SIG-M5 treated with dmso at 0.1 percent for 504 hours (cell line): ENCODE results near the gene MAP2.

Source experiments
- DNase-seq: peaks from one replicate; lab custom pipeline; 2025; ENCODE audit not compliant: unreplicated experiment; lab: John Stamatoyannopoulos, UW

Gene MAP2

DNA sequence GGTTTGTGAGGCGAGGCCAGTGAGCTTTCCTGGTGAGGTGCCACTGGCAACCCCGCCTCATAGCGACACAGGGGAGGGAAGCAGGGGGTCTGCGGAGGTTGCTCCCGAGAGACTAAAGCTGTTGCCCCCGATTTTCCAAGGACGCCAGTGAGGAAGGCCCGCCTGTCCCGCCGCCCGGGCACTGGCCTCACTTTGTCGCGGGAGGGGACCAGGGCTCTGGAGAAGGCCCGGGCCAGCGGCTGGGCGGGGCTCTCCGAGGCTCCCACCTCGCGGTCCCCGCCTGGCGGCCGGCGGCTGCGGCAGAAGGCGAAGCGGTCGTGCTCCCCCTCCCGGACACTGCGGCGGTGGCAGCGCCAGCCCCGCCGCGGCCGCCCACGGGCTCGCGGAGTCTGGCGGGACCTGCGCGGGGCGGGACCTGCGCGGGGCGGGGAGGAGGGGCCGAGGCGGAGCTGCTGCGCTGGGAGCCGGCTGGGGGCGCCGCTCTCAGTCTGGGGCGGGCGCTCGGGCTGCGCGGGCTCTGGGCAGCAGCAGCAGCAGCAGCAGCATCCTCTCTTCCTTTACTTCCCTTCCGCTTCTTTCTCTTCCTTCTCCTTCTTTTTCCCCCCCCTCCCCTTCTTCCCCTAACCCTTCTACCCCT is at the start of gene MAP2:
Gene MAP2 (plus strand): TSS at position 486 of the 637 bp plus-strand sequence. CDS start 229,124 bp downstream, outside the sequence.
- peak; percentile 67 for DNase-seq

DNA sequence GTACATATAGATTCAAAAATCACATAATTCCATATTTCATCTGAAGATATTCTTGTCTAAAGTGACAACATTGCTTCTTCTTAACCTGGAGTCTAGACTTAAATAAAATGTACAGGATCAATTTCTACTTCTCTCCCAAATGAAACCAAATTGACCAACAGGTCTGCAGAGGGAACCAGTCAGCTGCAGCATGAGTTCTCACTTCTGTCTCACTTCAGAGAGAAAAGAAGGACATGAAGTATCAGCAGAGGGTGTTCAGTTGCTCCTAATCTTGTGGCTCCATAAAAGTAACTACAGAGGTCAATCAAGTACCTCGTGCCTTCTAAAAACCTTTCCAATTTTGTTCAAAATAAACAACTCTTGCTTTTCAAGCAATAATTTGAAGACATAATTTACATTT is 47.2 kb upstream of the MAP2 start:
- DNase-seq = no peak

- peak; percentile 65 for DNase-seq
Measured at GRCh38 chr2:209380293-209380692, 43.6 kb upstream of the MAP2 start.

DNA sequence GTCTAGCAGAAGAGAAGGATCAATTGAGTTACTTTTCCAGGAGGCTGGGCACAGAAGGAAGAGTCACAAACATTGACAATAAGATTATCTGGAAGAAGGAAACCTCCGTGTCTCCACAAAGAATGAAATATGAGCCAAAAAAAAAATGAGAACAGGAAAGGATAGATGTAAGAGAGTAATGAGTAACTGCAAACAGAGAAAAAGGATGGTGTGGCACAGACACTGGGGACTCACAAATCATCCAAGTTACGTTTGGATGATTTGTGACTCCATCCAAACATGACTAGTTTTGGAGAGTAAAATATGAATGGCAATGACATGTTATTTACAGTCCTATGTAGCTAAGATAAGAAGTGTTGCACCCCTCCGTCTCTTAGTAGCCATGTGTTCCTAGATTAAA is 42.8 kb upstream of the MAP2 start:
- DNase-seq = no peak

DNA sequence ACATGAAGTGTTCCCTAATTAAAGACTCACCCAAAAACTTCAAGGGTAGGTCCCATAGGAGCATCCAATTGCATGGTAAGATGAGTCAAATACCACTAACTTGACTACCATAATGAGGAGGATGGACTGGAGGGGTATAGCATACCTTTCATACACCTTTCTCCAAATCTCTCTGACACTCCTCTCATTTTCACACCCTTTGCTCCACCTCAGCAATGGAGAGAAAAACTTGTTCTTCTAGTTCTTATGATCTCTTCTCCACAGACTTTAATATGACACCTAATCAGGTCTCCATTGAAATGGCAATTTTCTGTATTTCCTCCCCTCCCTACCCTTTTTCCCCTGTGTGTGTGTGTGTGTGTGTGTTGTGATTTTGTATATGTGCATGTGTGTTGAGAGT is 41.1 kb upstream of the MAP2 start:
- peak; percentile 20 for DNase-seq

GRCh38 chr2:209383212-209383611 is 40.6 kb upstream of the MAP2 start:
- peak; percentile 69 for DNase-seq

- DNase-seq = no peak
Measured at GRCh38 chr2:209387389-209387788, 36.5 kb upstream of the MAP2 start.

GRCh38 chr2:209388446-209389037 is 35.3 kb upstream of the MAP2 start:
- DNase-seq = no peak

- DNase-seq = no peak
Measured at GRCh38 chr2:209389171-209389618, 34.7 kb upstream of the MAP2 start.

- no peak for DNase-seq
Measured at GRCh38 chr2:209390839-209391238, 33.0 kb upstream of the MAP2 start.

DNA sequence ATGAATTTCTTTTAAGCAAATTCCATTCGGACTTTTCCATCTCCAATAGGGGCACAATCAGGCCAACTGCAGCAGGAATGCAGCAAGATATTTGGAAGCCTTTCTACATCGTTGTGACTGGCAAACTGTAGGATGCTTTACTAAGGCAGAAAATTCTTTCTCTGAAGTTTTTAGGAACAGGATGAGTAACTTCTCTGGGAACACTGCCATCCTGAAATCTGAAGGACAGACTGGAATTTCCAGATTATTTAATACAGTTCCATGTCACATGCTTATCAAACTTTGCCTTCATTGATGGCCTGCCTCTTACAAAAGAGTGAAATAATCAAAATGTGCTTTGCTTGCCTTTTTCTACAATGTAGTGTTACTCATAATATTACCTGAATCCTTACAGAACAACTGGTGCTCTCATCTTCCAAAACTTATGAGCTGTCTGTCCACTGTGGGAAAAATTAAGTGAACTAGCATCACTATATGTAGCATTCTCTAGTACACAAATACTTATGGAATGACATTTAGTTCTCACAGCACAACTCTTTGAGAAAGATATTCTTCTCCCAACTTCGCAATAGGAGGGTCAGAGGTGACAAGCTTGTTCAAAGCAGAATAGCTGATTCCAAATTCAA is 32.0 kb upstream of the MAP2 start:
- no peak for DNase-seq

DNA sequence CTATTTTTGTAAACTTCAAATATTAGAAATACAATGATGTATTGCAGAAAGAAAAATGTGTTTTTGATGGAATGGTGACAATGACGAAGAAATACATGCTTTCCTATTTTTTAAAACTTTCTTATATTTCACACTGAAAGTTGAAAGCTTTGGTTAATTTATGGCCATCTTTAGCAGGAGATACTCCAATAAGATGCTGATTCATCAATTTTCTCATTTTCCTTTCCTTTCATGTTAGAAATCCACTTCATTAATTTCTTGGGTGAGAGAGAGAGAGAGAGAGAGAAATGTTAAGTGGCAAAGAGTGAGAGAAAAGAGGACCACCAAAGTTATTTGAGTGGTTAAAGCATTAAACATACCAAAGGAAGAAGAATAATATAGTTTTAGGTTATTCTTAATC is 28.6 kb upstream of the MAP2 start:
- DNase-seq = no peak

- no peak for DNase-seq
Measured at GRCh38 chr2:209395652-209396051, 28.2 kb upstream of the MAP2 start.

DNA sequence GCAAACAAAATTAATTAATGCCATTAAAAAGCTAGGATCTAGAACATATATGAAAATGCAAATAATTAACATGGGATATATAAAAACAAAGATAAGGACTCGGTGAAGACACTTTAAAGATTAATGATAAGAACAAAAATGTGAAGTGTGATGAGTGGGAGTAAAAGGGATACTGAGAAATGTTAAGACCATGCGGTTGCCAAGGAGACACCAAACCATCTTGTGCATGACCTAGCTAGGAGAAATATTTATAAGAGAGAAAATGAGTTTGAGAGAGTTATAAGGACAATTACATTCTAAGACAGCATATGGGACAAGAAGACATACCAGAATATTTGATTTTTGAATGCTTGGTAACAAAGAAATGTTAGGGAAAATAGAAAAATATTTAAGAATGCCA is 25.4 kb upstream of the MAP2 start:
- no peak for DNase-seq

DNA sequence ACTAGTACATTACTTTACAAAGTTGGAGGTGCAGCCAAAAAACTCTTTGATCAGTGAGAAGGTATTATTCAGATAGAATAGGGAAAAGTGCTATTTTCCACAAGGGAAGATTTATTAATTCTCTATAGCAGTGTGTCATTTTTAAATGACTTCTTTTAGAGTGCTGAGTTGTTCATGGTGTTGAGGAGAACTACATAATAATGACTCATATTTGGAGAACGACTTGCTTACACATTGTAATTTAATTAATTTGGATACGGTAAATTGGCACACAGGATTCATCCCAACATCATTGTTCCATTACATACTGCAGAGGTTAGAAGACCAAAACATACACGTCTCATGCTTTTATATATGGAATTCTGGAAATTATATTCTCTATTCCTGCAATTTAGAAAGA is 22.1 kb upstream of the MAP2 start:
- DNase-seq = no peak

DNA sequence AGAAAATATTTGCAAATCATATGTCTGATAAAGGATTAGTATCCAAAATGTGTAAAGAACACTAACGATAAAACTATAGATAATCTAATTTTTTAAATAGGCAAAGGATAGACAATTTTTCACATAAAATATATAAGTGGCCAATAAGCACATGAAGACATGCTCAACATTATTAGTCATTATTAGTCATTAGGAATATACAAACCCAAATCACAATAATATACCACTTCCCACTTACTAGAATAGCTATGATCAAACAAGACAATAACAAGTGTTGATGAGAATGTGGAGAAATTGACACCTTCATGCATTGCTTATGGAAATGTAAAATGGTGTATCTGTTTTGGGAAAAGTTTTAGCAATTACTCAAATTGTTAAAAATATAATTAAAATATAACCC is 12.6 kb upstream of the MAP2 start:
- no peak for DNase-seq

GRCh38 chr2:209411718-209412117 is 12.1 kb upstream of the MAP2 start:
- DNase-seq = no peak

GRCh38 chr2:209413311-209414014 is 10.4 kb upstream of the MAP2 start:
- no peak for DNase-seq

GRCh38 chr2:209416913-209417312 is 6.9 kb upstream of the MAP2 start:
- no peak for DNase-seq

GRCh38 chr2:209422191-209422754 is 1.6 kb upstream of the MAP2 start:
- no peak for DNase-seq

- no peak for DNase-seq
Measured at GRCh38 chr2:209424199-209424701, 403 bp downstream of the MAP2 start.
